GM18951 (cell line): Measurements from ENCODE around the gene FBXL12.
"Not testable (repeated sequence)": the region's sequence is repeated elsewhere in the genome, so short reads cannot be mapped to it uniquely, and the experiment has no call there.

Source experiments
- POLR2A ChIP-seq: IDR thresholded peaks from 4 replicates; pipeline ENCODE4 v1.6.1; 2011; ENCODE audit warnings: mild to moderate bottlenecking; ENCODE audit not compliant: insufficient read length, insufficient read depth; ENCODE audit errors: extremely low read depth
- in situ Hi-C: fragments of 300-500 bp; cut with MboI; formaldehyde crosslinking; loops from one replicate; pipeline ENCODE4 v1.12.0; 2022; ENCODE audit warnings: low sequenced_read_pairs, mixed read lengths, inconsistent platforms; ENCODE audit not compliant: unreplicated experiment

Gene FBXL12

GRCh38 chr19:9834307-9834725, 15.4 kb upstream of the FBXL12 start:
- TF ChIP-seq POLR2A, result no peak
- in situ Hi-C loops, result no loop called here

DNA sequence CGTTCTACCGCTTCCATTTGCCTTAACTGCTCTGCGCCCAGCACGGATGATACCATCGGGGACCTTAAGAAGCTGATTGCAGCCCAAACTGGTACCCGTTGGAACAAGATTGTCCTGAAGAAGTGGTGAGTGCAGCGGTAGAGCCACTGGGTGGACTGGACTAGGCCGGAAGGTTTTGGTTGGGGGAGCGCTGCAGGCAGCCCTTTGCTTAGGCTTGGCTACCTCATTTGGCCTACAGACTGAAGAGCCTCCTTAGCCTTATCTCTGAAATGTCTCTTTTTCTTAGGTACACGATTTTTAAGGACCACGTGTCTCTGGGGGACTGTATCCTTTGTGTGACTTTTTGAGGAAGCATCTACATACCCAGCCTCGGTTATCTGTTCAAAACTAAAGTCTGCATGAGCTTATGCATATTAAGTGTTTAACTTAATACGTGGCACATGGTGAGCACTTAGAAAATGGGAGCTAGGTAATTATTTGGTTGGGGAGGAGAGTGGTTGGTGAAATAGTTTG, 9.7 kb upstream of the FBXL12 start:
- in situ Hi-C loops, result no loop called here
- TF ChIP-seq POLR2A, result no peak

DNA sequence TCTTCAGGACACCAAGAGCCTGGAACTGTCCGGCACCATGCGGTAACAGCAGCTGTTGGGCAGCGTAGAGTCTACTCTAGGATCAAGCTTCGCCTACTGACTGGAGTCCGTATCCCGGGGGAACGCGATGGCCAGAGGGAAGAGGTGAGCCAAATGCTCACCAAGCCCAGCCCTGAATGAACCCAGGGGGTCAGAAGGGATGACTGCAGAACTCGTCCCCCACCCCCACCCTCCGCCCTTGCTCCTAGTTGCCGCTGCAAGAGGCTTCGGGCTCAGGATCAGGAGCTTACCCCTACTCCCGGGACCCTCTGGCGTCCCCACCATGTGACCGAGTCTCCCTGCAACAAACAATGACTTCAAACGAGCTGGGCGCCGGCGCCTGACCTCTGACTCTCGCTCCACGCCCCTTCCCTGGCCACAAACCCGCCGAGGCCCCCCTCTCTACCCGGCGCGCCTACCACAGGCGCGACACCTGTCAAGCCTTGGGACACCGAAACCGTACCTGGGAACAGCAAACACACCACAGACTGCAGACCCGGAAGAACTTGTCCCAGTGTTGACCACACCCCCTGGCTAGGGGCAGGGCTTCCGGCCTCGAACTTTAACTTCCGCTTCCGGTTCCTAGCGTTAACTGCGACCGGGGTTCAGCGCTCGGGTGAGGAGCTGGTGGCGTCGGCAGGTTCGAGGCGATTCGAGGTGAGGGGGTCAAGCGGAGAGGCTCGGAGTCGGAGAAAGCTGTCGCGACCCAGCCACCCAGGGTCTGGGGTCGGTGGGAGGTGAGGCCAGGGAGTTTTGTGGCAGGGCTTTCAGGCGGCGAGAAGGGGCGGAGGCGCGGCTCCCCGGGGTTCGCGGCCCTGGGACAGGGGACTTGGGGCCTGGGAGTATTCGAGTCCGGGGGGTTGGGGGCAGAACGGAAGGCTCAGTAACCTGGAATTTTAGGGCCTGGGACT, 8.7 kb upstream of the FBXL12 start, which contains the start of gene UBL5:
TSS of gene UBL5 (plus strand) at position 630 of the 950 bp plus-strand sequence. CDS start 420 bp downstream, outside the sequence.
- in situ Hi-C loops, result no loop called here

GRCh38 chr19:9823816-9824215, 4.9 kb upstream of the FBXL12 start:
- no peak for TF ChIP-seq POLR2A
- in situ Hi-C loops, result no loop called here

More for the DNA sequence above, 8.7 kb upstream of the FBXL12 start, which contains the start of gene UBL5:
- peak; percentile 97 for TF ChIP-seq POLR2A

DNA sequence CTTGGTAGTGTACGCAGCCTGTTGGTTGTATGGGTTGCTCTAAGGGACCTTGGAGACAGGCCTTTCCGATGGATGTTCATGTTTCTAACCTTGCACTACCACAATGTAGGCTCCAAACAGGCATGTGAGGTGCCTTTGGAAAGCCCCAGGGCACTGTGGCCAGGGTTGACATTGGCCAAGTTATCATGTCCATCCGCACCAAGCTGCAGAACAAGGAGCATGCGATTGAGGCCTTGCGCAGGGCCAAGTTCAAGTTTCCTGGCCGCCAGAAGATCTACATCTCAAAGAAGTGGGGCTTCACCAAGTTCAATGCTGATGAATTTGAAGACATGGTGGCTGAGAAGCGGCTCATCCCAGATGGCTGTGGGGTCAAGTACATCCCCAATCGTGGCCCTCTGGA, 1.2 kb upstream of the FBXL12 start:
- in situ Hi-C loops, result not testable (repeated sequence)

DNA sequence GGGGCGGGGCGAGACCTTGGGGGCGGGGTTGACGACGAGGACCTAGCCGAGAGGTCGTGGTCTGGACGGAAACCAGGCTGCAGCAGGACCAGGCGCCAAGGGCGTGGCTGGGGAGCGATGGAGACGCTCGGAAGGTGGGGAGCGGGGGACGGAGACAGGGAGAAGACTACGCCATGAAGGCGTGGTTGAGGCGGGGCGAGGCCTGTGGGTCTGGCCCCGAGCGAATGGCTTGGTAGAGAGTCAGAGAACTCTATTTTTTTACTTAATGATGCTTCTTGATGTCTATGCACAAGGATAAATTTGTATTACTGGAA, 674 bp upstream of the FBXL12 start:
- TF ChIP-seq POLR2A, result peak; percentile 38
- in situ Hi-C loops, result no loop called here

DNA sequence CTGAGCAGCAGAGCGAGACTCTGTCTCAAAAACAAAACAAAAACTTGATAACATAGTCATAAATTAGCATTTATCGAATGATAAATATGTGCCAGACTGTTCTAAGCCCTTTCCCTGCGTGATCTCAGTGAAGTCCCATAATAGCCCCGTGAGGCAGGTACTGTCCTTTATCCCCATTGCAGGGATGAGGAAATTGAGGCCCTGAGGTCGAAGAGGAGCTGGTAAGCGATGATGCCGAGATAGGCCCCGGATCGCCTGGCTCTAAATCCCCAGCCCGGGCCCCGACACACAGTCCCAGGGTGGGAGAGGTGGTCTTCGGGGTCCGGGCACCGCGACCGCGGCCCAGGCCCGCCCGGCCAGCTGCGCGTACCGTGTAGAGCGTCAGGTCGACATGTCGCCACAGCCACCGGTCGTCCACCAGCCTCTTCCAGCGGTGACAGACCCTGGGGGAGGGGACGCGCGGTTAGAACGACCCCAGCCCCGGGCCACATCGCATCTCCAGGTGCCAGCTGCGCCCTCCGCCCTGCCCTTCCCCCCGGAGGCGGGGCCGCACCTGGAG, 625 bp downstream of the FBXL12 start:
- TF ChIP-seq POLR2A, result no peak
- in situ Hi-C loops, result no loop called here

DNA sequence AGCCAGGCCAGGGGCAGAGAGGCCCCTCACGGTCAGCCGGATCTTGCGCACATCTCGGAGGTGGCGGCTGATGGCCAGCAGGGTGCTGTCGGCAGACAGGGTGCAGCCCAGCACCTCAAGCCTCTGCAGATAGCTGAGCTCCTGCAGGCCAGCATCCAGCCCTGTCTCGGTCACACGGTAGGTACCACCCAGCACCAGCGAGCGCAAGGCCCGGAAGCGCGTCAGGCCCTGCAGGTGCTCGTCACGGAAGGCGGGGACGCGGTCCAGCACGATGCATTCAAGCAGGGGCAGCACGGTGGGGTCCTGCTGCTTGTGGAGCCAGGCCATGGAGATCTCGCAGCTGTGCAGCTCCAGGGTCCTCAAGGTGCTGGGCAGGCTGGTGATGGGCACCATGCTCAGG, 7.7 kb downstream of the FBXL12 start:
- in situ Hi-C loops, result no loop called here
- no peak for TF ChIP-seq POLR2A

DNA sequence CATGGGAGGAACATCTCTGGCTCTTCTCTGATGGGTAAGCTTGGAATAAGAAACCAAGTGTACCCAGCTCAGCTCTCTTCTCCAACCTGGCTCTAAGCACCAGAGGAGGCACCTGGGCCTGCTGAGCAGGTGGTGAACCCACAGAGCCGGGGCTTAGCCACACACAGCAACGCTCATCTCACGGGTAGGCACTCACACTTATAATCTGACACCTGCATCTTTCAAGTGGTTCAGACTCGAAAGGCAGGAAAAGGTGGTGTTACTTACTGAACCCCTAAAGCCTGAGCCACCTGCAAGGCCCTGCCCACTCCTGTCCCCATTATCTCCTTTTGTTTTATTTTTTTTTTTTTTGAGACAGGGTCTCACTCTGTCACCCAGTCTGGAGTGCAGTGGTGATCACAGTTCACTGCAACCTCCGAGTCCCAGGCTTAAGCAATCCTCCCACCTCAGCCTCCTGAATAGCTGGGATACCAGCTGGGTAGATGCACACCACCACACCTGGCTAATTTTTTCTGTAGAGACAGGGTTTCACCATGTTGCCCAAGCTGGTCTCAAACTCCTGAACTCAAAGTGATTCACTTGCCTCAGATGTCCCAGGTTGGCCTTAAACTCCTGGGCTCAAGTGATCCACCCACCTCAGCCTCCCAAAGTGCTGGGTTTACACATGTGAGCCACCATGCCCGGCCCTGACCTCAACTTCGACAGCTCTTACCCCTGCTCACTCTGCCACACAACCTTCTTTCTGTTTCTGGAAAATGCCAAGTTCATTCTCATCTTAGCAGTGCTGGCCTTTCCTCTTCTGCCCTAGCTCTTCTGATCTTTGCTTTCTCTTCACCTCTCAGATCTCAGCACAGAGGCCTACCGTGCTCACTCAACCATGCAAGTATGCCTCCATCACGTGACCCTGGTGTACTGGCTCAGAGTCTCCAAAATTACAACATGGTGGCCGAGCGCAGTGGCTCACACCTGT, 9.7 kb downstream of the FBXL12 start:
- in situ Hi-C loops, result no loop called here
- TF ChIP-seq POLR2A, result no peak

- in situ Hi-C loops, result no loop called here
- TF ChIP-seq POLR2A, result no peak
Measured at GRCh38 chr19:9806803-9807202, 12.1 kb downstream of the FBXL12 start.

GRCh38 chr19:9801976-9802375, 16.9 kb downstream of the FBXL12 start:
- no peak for TF ChIP-seq POLR2A
- in situ Hi-C loops, result no loop called here

DNA sequence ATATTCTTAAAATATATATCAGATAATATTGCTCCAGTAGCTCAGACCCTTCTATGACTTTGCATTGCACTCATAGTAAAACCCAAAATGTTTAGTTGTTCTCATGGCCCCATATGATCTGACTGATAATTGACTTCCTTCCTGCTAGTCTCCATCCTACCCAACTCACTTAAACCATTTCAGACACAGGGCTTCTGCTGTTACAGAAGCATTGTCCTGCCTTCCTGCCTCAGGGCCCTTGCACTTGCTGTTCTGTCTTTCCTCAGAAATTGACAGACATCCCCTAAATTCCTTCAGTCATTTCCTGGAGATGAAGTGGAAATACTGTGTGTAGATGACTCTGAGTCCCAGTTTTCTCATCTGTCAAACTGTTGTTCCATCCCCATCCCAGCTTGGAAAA, 19.7 kb downstream of the FBXL12 start:
- TF ChIP-seq POLR2A, result no peak
- in situ Hi-C loops, result loop anchor here (5.0 kb wide), 1 partner anchor 172 kb away; no protein-coding TSS in a partner anchor

DNA sequence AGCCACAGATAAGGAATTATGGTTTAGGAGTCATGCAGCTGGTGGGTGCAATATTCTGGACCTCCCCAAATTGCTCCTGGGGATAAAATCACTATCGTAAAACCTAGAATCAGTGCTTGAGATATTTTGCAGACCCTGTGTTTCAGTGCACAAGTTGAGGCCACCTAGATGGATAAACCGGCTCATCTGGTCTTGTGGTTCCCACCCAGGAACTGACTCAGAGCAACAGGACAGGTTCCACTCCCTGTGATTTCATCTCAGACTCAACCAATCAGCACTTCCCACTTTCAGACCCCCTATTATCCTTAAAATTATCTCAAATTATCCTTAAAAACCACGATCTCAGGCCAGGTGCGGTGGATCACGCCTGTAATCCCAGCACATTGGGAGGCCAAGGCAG, 21.0 kb downstream of the FBXL12 start:
- in situ Hi-C loops, result loop anchor here (5.0 kb wide), 1 partner anchor 171 kb away; no protein-coding TSS in a partner anchor
- TF ChIP-seq POLR2A, result no peak
